Measurements from ENCODE around the gene GINS1.

Gene GINS1
- long read RNA-seq, donor 1, partial matches to known transcripts, result 14 of 14 reads
- long read RNA-seq, donor 1, other reads (novel, unspliced or antisense), result 0 of 14 reads
- long read RNA-seq, donor 2, result 0 reads
- long read RNA-seq, donor 3, partial matches to known transcripts, result 0 of 2 reads
- long read RNA-seq, donor 3, other reads (novel, unspliced or antisense), result 0 of 2 reads
- long read RNA-seq, donor 4, result 0 reads
- long read RNA-seq, donor 5, partial matches to known transcripts, result 0 of 1 reads
- long read RNA-seq, donor 5, other reads (novel, unspliced or antisense), result 0 of 1 reads
- long read RNA-seq, donor 6, result 0 reads
- long read RNA-seq, donor 7, partial matches to known transcripts, result 12 of 12 reads
- long read RNA-seq, donor 7, other reads (novel, unspliced or antisense), result 0 of 12 reads
- long read RNA-seq, donor 8, result 0 reads

DNA sequence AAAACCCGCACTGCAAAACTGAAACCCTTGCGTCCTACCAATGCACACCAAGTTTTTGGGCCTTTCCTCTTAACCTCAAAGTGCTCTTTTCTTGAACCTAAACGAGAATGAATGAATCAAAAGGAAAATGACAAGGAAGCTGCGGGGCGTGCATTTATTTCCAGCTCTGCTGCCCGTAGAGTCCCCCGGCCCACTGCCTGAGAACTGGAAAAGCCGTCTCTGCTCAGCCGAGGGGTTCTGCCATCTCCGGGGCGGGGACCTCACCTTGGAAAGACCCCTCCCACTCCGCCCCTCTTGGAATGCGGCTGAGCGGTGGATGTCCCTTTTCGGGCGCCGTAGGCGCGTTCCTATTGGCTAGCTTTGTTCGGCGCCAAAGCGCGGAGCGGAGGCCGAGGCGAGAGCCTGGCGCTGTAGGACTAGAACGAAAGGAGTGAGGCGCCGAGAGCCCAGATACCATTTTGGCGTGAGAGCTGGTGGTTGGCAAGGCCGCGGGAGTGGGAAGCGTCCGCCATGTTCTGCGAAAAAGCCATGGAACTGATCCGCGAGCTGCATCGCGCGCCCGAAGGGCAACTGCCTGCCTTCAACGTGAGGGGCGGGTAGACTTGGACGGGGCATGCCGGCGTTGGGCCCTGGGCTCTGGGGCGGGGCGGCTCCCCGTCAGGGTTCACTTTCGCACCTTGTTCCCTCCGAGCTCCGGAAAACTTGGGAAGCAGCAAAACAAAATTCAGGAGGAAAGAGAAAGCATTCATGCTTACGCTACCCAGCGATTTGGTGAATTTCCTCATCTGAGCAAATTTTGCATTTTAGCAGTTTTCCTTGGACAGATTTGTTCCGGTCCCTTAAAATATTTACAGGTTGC is at the start of gene GINS1:
Gene GINS1 (plus strand): TSS at position 363 of the 859 bp plus-strand sequence. CDS start 148 bp downstream, at position 511.
- DNase-seq, result peak; percentile 89

DNA sequence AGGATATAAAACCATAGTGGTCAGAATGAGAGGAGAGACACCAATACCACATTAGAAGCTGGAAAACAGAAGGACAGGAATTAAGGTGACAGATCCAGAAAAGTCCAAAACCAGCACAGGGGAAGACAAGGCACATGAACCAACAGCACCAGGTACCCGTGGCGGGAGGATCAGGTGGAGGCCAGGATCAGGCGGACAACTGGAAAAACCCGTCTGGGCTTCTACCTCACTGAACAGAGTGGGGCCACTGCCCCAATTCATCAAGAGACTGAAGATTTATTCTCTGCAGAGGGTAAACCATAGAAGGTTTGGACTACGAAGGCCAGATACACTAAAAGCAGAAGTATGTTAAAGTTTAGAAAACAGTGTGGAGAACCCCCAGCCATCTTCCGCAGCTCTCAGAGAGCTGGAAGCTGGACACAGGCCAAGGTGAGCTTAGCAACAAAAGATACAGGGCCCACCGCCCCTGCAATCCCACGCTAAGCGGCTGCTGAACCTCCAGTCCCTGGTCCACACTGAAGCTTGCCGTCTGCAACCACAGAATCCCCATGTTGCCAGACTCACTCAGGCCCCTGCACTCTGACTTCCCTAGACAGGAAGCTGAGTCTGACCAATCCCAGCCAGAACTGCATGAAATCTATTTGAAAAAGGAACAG is 46.7 kb upstream of the GINS1 start:
- DNase-seq, result no peak

DNA sequence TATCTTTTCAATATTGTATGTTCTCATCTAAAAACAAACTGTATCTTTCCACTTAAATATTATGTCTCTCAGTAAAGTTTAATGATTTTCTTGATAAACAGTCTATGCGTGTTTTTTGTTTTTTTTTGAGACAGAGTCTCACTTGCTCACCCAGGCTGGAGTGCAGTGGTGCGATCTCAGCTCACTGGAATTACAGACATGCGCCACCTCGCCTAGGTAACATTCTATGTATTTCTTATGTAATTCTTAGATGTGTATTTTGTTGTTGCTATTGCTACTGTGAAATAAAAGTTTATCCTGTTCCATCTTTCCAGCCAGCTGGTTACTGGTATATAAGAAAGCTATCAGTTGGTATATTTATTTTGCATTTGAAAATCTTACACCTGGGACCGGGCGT is 46.2 kb upstream of the GINS1 start:
- DNase-seq, result no peak

DNA sequence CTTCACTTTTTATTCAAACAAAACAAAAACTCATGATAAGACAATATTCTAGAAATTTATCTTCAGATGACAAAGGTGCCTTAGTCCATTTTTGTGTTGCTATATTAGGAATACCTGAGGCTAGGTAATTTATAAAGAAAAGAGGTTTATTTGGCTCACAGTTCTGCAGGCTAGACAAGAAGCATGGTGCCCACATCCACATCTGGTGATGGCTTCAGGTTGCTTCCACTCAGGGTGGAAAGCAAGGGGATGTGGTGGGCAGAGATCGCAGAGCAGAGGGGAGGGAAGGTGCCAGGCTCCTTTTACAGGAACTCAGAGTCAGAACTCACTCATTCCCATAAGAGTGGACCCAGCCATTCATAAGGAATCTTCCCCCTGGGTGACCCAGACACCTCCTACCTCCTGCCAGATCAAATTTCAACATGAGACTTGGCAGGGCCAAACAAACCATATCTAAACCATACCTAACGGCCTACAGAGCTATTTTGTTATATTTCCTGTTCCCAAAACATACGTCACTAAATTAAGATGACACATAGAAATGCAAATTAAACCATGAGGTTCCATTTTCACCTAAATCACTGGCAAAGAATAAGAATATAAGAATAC is 43.2 kb upstream of the GINS1 start:
- DNase-seq, result no peak

DNA sequence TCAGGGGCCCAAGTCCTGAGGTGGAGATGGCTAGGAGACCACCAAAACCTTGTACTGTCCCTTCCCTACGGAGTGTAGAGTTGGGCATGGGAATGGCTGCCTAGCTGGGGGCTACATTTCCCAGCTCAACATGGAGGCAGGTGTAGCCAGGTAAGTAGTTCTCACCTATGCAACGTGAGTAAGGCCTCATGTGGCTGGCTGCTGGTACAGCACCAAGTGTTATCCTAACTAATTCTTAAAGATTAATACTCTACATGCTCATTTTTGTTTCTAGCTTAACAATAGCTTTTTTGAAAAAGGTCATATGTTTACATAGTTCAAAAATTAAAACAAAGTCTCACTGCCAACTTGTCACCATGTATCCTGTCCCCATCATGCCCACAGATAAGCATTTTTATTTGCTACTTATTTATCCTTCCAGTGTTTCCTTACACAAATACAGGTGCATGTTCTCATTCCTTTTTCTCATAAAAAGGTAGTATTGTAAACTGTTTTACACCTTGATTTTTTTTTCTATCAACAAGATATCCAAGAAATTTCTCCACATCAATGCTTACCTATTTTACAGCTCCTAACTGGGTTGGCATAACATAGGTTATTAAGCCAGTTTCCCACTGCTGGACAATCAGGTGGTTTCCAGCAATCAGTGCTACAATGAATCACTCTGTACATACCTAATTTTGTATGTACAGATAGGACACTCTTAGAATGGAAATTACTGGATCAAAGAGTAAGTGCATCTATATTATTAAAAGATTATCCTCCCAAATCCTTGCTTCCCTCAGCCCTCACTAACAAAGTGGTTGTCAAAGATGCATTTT is 42.4 kb upstream of the GINS1 start:
- DNase-seq, result no peak

DNA sequence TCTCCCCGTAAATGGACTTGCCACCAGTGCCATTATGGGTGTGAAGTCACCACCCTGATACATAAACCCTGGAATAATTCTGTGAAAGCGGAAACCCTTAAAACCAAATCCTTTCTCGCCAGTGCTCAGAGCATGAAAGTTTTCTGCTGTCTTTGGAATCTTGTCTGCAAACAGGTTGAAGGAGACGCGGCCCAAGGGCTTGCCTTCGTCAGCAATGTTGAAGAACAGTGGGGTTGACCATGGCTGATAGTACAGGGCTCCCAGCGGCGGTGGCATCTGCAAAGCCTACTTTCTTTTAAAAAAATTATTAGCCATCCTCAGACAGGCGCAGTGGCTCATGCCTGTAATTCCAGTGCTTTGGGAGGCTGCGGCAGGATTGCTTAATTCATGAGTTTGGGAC is 38.9 kb upstream of the GINS1 start:
- no peak for DNase-seq

DNA sequence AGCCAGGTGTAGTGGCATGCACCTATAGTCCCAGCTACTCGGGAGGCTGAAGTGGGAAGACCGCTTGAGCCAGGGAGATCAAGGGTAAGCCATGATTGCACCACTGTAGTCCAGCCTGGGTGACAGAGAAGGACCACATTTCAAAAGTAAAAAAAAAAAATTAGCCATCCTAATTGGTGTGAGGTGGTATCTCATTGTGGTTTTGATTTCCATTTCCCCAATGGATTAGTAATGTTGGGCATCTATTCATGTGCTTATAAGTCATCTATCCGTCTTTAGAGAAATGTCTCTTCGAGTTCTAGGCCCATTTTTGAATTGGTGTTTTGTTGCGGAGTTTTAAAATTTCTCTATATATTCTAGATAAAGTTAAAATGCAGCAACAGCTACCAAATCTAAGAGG is 38.5 kb upstream of the GINS1 start:
- DNase-seq, result no peak

DNA sequence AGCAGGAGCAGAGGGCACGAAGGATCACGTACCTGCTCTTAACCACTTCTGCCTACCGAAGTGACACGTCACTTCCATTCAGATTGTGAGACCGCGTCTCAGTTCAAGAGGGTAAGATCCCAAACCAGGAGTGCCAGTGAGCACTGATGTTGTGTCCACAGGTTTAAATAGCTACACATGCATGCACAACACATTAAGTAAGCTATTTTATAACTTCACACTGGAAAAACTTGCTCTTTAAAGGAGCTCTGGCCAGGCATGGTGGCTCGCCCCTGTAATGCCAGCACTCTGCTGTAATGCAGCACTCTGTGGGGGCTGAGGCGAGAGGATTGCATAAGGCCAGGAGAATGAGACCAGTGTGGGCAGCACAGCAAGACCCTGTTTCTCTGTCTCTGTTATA is 37.9 kb upstream of the GINS1 start:
- no peak for DNase-seq

DNA sequence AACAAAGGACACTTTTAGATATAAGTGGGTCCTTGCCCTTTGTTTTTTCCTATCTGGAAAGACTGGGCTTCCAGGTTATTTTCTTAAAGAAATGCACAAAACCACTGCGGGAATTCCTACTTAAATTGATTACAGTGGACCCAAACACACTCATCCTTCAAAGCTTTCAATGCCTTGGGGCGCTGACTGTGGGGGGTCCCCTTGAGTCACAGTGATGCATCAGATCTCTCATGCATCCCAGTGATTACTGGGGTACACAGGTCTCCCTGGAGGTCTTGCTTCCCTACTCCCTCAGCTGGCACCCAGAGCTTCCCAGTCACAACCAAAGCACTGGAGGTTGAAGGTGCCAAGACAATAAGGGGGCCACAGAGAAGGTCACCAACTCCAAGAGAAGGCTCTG is 37.5 kb upstream of the GINS1 start:
- DNase-seq, result no peak

DNA sequence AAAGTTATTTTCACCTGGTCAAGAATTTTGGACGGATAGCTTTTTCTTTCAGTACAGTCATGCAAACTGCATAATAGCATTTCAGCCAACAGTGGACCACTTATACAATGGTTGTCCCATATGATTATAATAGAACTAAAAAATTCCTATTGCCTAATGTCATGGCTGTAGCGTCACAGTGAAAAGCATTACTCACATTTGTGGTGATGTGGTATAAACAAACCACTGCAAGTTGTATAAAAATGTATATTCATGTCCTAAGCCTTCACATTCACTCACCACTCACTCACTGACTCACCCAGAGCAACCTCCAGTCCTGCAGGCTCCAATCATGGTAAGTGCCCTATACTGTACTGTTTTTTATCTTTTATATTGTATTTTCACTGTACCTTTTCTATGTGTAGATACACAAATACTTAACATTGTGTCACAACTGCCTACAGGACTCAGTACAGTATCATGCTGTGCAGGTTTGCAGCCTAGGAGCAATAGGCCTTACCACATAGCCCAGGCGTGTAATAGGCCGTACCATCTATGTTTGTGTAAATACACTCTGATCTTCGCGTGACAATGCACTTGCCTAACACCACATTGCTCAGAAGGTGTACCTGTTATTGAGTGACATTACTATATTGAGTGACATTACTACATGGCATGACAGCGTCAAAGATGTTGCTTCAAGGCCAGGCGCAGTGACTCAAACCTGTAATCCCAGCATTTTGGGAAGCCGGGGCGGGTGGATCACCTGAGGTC is 34.7 kb upstream of the GINS1 start:
- no peak for DNase-seq

DNA sequence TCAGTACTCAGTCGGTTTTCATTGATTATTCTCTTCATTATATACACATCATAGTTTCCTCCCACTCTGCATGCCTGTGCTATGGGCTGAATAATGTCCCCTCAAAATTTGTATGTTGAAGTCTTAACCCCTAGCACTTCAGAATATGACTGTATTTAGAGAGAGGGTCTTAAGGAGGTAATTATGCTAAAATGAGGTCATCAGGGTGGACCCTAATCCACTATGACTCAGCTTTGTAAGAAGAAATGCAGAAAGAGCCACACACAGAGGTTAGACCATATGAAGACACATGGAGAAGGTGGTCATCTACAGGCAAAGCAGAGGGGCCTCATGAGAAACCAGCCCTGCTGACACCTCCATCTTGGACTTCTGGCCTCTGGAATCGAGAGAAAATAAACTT is 32.6 kb upstream of the GINS1 start:
- no peak for DNase-seq

DNA sequence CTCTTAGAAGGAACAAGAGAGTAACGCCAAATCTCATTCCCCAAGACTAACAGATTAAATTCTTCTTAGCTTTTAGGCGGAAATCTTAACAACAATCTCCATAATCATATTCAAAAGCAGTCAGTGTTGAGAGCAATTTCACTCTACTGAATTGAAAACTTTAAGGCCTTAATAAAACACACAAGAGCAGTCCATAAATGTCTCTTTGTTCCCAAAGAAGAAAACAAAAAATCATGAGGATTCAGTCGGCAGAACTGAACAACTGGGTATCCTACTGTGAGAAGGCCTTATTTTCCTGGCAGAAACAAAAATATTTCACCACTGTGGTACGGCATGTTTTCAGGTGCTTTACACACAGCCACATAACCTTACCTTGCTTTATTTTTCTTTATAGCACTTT is 31.2 kb upstream of the GINS1 start:
- no peak for DNase-seq

DNA sequence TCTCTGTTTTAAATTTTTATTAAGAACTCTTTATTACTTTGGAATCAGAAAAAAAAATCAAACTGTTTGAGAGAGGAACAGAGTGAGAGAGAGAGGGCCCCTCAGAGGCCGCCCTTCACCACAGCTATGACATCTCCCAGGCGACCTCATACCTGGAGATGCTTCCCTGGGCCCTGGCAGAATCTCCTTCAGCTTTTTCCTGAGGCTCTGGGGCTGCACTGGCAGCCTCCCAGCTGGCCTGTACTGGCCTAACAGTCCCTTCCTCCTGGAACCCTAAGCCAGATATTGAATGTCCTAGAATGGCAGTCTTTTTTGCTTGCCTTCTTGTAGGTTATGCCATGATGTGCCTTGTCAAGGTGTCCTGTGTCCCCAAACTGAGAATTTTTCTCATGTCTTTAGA is 30.6 kb upstream of the GINS1 start:
- no peak for DNase-seq

DNA sequence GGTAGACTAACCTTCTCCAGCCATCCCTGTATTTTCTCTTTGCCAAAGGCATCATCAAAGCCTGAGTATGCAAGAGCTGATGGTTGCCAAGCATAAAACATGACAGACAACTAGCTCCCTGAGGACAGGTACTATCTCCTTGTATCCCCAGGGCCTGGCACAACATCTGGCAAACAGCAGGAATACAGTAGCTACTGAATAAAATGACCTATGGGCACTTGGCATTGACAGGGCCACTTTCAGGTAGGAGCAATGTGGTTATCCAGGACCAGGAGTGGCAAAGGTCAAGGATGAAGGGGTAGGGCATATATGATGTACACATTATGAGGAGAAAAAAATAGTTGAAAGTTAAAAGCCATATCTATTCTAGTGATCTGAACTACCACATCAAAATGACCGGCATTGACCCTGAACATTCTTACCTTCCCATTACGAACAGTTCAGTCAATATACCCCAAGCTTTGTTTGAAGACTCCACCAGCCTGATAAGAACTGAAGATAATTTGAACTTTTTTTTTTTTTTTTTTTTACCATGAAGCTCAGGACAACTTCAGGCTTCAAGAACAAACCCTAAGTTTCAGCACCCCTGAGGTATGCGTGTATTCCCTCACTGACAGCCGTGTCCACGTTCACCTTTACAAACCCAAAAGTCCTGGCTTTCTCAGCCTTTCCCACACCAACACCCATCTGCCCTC is 29.1 kb upstream of the GINS1 start:
- no peak for DNase-seq

DNA sequence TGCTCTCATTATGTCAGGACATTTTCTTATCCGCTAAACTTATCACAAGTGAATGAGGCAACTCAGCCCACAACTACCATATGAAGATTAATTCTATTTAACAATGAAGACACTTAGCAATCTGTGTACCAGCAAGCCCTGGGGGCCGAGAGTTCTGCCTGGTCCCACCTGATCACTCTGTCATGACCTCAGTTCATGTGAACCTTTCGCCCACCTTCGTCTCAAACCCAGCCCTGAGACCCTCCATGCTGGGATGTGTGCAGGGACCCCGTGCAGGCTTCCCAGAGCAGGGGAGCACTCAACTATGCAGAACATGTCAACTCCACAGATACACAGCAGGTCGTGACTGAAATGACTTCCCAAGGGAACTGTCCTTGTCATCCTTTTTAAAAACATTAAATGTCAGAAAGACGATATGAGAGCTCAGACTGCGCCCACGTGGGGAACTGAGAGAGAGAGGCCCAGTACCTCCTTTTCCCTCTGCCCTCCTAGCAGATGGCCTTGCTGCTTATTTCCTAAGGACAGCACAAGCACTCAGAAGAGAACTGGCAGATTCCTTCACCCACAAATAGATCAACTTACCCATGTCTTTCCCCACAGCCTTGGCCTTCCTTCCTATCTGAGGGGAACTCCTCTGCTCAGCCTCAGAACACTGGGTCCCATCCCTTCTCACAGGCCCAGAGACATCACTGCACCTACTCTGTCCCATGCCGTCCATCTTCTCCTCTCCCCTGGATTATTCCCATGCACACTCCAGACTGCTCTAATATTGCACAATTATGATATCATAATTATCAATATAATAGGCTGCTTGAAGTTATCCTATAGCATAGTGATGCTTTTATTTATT is 28.4 kb upstream of the GINS1 start:
- no peak for DNase-seq

DNA sequence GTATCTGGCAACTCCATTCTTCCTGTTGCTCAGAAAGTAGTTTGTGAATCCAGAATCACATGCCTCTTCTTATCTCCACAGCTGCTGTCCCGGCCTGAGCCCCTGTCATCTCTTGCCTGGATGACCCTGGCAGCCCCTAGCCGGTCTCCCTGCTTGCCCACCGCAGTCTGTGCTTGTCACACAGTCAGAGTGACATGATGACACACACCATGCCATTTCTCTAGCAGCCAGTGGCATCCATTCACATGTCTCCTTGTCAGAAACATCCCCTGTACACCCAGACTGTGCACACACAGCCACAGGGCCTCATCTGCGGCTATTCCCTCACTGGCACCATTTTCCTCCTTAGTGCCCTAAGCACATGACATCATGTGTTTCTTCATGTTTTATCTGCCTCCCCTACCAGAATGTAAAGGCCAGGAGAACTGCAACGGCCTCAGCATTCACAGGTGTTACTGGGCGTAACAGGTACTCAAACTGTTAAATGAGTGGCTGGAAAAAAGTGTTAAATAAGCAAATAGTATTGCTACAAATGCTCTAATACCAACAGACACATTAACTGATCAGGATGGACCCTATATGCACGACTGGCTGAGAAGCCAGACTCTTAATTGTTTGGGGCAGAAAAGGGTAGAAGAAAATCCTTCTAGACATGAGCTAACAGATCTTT is 26.4 kb upstream of the GINS1 start:
- DNase-seq, result no peak

DNA sequence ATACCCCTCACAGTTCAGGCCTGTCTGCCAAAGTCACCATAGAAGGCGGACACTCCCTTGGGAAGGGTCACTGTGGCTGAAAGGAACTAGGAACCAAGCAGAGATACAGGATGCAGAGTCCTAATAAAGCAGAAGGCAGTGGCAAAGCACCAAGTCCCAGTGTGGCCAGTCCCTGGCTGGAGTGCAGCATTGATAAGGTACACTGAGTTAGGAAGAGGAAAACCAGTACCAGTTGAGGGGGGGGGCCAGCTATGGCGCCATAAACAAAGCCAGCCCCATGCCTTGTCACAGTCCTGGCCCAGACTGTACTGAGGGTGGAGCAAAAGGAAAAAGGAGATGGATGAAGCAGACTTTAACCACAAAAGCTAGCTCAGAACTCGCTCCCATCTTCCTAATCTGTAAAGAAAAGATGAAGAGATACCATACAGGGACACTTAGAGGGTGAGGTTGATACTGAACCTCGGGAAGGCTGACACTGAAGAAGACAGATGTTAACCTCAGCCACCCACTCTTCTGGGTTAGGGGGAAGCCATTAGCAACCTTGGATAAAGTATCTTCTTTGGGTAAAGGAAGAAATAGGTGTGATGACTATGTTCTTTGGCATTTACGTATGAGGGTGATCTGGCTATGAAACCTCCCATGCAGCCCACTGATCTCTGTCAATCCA is 24.6 kb upstream of the GINS1 start:
- no peak for DNase-seq

DNA sequence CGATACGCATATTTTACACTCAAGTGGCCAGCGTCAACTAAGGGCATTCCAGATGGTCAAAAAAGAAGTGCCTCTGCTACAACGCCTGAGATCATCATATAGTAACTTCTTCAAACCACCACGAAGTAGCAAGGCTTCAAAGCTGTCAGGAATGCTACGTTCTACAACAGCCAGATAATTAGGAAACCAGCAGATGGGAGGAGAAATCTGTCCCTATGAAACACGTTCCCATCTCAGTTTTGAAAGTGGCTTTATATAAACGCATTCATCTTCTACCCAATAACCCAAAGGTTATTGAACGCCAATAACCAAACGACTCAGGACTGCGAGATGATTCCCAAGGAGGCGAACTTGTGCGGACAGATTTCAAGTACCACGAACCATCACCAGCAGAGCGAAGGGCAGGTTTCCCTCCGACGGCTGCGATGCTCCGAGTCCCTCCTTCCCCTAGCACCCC is 18.0 kb upstream of the GINS1 start:
- DNase-seq, result no peak

Data from right kidney (tissue), 9 donors.